Bronchial epithelial cell (primary cell): Measurements from ENCODE around the gene EFNA5. TPM values are rescaled to one million over a fixed set of nuclear protein-coding genes. Genes with fewer than 3 reads are reported as not detected.

Source experiments
- DNase-seq: peaks from one replicate; pipeline ENCODE4 v3.0.0-alpha.2; 2010; ENCODE audit warnings: low read depth
- FAIRE-seq: peaks from 2 replicates; lab custom pipeline; 2011; peaks lifted over from hg19 to GRCh38; lab: Jason Lieb, UNC
- H3K27me3 ChIP-seq: 2 replicates; pipeline ENCODE4 v1.5.1; 2011; ENCODE audit warnings: low read length; ENCODE audit not compliant: control insufficient read depth, insufficient read depth
- H3K36me3 ChIP-seq: 2 replicates; pipeline ENCODE4 v1.5.1; 2011; ENCODE audit warnings: low read length; ENCODE audit not compliant: control insufficient read depth, insufficient read depth
- H3K4me3 ChIP-seq: 2 replicates; pipeline ENCODE4 v1.5.1; 2011; ENCODE audit warnings: mild to moderate bottlenecking, low read depth, low read length, control low read depth
- total RNA-seq: library from RNA; depleted of rRNA; stranded (reverse); fragments of >200 nt; gene quantifications from 2 replicates; pipeline ENCODE4 v1.2.1, GENCODE V29; 2014
- TF ChIP-seq, protein P1 (sequence below): IDR thresholded peaks from 2 replicates; pipeline ENCODE4 v1.5.1; 2011; ENCODE audit warnings: mild to moderate bottlenecking, moderate library complexity, low read length, control low read depth, inconsistent platforms; ENCODE audit not compliant: insufficient read depth, severe bottlenecking

The EFNA5 gene
- total RNA-seq, 1 donor from 2014 or later = 3.9 TPM

DNA sequence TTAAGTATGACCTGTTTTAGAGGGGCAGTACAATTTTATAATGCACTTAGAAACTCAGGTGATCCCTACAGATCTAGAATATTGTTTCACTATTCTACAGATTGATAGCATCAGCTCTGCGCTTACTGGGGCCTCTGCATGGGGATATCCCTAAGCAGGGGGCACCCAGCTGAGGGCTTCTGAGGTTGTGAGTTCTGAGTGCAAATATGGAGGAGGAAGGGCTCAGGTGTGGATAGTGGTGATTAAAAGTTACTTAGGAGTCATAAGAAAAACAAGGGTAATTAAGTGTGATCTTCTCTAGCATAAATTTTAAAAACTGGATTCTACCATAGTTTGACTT, 274.4 kb downstream of the EFNA5 start:
- Histone ChIP-seq H3K36me3 (no peaks in the 10 kb centered on the region), H3K27me3 (no peaks in the 10 kb centered on the region), H3K4me3 (no peak overlapping the region)
- FAIRE-seq = no peak
- no peak for DNase-seq
- TF ChIP-seq, protein P1, sequence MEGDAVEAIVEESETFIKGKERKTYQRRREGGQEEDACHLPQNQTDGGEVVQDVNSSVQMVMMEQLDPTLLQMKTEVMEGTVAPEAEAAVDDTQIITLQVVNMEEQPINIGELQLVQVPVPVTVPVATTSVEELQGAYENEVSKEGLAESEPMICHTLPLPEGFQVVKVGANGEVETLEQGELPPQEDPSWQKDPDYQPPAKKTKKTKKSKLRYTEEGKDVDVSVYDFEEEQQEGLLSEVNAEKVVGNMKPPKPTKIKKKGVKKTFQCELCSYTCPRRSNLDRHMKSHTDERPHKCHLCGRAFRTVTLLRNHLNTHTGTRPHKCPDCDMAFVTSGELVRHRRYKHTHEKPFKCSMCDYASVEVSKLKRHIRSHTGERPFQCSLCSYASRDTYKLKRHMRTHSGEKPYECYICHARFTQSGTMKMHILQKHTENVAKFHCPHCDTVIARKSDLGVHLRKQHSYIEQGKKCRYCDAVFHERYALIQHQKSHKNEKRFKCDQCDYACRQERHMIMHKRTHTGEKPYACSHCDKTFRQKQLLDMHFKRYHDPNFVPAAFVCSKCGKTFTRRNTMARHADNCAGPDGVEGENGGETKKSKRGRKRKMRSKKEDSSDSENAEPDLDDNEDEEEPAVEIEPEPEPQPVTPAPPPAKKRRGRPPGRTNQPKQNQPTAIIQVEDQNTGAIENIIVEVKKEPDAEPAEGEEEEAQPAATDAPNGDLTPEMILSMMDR = no peak

DNA sequence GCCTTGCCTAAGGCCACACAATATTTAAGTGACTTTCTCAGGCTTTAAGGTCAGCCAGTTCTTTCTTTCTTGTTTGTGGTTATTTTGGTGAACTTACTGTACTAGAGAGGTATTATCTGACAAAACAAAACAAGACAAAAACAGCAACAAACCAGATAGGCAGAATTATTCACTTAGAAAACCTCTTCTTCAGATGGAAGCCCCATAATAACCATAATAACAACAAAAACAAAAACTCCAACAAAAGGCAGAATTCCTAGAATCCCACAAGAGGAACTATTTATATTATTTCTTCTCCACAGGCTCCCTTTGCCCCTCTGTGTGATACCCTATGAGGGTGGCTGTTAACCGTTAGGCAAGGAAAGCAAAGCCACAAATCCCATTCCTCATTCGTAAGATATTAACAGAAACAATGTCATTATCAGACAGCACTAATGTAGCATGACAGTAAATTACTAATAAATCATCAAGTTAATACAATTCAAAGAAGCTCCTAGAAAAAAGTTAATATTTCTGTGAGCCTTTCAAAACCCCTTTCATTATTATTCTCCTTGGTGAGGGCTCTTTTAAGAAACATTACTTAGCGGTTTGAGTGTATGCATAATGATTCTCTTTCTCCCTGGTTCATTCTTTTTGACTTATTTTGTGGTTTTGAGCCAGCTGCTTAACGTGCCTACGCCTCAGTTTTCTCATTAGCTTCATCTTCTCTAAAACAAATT, 274.9 kb downstream of the EFNA5 start:
- no peak for DNase-seq
- Histone ChIP-seq H3K27me3 (no peaks in the 10 kb centered on the region), H3K36me3 (no peaks in the 10 kb centered on the region), H3K4me3 (no peak overlapping the region)
- TF ChIP-seq, protein P1 = no peak
- no peak for FAIRE-seq

DNA sequence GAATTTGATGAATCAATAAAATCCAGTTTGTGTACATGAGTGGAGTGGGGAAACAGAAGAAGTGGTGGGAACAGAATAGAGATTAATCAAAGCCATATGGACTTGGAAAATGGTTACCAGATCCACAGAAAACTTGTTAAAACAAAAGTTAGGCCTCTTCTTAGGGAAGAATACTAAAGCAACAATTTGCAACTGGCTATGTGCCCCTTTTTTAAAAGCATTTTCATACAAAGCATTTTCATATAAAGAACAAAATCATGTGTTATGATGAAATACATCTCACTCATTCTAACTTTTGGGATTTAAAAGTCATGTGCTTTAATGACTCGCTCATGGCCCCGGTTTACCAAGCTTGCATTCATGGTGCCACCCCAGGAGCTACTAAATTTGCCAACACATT, 276.9 kb downstream of the EFNA5 start:
- Histone ChIP-seq H3K4me3 (no peak overlapping the region), H3K36me3 (no peaks in the 10 kb centered on the region), H3K27me3 (no peaks in the 10 kb centered on the region)
- no peak for DNase-seq
- FAIRE-seq = no peak
- TF ChIP-seq, protein P1 = no peak

DNA sequence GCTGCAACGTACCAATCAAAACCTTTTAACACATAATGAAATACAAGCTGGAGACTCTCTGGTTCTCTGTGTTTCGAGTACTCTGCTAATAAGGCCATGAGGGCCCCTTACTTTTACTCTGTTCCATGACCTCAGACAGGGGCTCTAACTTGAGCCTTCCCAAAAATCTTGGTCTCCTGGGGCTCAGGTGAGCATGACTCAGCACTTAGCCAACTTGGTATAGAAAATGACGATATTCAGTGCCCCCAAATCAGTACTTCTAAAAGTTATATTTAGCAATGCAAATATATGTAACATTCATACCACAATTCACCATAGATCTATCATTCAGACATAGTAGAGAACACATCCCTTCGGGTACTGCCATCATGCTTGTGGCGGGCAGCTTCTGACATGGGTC, 278.9 kb downstream of the EFNA5 start:
- no peak for DNase-seq
- Histone ChIP-seq H3K36me3 (no peaks in the 10 kb centered on the region), H3K4me3 (no peak overlapping the region), H3K27me3 (no peaks in the 10 kb centered on the region)
- no peak for FAIRE-seq
- TF ChIP-seq, protein P1 = no peak

DNA sequence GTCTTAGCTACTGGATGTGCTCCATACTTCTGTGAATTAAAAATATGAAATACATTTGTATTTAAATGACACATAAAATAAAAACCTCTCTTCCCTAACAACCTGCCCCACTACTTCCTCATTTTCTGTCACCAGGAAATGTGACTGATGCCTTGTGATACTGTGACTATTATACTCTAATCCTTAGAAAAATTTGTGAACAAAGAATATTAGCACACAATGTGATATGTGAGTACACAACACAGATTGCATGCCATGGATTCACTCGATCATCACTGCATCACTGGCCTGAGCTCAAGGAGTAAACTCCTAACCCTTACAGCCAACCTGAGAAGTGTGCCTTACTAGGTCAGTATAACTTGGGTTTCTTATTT, 281.0 kb downstream of the EFNA5 start:
- Histone ChIP-seq H3K27me3 (no peaks in the 10 kb centered on the region), H3K36me3 (peaks cover 1% of the 10 kb centered on the region), H3K4me3 (no peak overlapping the region)
- no peak for FAIRE-seq
- peak; percentile 17 for DNase-seq
- TF ChIP-seq, protein P1 = no peak
